HCT116 (cell line): ENCODE measurements around the gene SLC6A12. TPM values are rescaled to one million over a fixed set of nuclear protein-coding genes. Genes with fewer than 3 reads are reported as not detected.

ENCODE experiments used
- ATAC-seq: fragments of 200-7000 bp; cut with Tn5 transposase; 2 replicates; pipeline ENCODE4 v1.9.1; 2020; ENCODE audit warnings: mild to moderate bottlenecking, moderate library complexity
- BruUV-seq: library from RNA; stranded (reverse); fragments of 400-500 nt; replicated peaks from 2 replicates; lab custom pipeline; 2021; lab: Mats Ljungman, UMichigan
- CTCF ChIA-PET: fragments of 300-600 bp; sonication (Branson Sonifier 250); formaldehyde crosslinking; loops from one replicate; lab custom pipeline; 2021; ENCODE audit warnings: antibody characterized with exemption; lab: Charles Lee
- POLR2A ChIA-PET: fragments of 300-600, 350-600 bp; sonication (Branson Sonifier 250); formaldehyde crosslinking; loops from one replicate; lab custom pipeline; 2021; ENCODE audit warnings: antibody characterized with exemption; lab: Charles Lee
- RAD21 ChIA-PET, 2 experiments: fragments of 300-600 bp; sonication (Branson Sonifier 250); formaldehyde crosslinking; loops; one replicate each; lab custom pipeline; 2023; ENCODE audit warnings: low total read pairs in 2 of 2; ENCODE audit not compliant: uncharacterized antibody in 2 of 2, unreplicated experiment in 2 of 2, low non-redundant PET in 1 of 2; lab: Charles Lee
- DNase-seq: peaks from one replicate; pipeline ENCODE4 v3.0.0-alpha.2; 2010; ENCODE audit warnings: low read depth, low spot score
- H2AFZ ChIP-seq: fragments of 200-600 bp; shearing (Covaris generic), sonication (generic); 2 replicates; pipeline ENCODE4 v1.6.1; 2017; ENCODE audit warnings: low read depth, mixed run types, mixed read lengths, antibody characterized with exemption, low read length; ENCODE audit not compliant: poor library complexity, severe bottlenecking
- H3K27ac ChIP-seq: 2 replicates; pipeline ENCODE4 v1.5.1; 2012; ENCODE audit warnings: low read depth, low read length
- H3K27me3 ChIP-seq: fragments of 200-600 bp; sonication (generic); 2 replicates; pipeline ENCODE4 v1.6.1; 2016; ENCODE audit warnings: mixed run types, low read length, mixed read lengths; ENCODE audit not compliant: insufficient read depth
- H3K36me3 ChIP-seq, 2 experiments: fragments of 200-500 bp in 1 of 2; fragments of 200-600 bp in 1 of 2; sonication (Bioruptor generic) in 1 of 2; sonication (generic) in 1 of 2; 2 replicates each; pipeline versions ENCODE4 v1.5.1 to v1.6.1; 2014 to 2016; ENCODE audit warnings: low read length in 2 of 2, inconsistent platforms in 1 of 2, mixed read lengths in 1 of 2, mixed run types in 1 of 2; ENCODE audit not compliant: insufficient read depth in 2 of 2, control insufficient read depth in 1 of 2
- H3K4me1 ChIP-seq, 2 experiments: fragments of 200-600 bp in 1 of 2; sonication (generic) in 1 of 2; 2 replicates each; pipeline versions ENCODE4 v1.5.1 to v1.6.1; 2012 to 2017; ENCODE audit warnings: low read length in 2 of 2, inconsistent platforms in 1 of 2, mild to moderate bottlenecking in 1 of 2, mixed read lengths in 1 of 2, mixed run types in 1 of 2, moderate library complexity in 1 of 2; ENCODE audit not compliant: insufficient read depth in 2 of 2, control insufficient read depth in 1 of 2
- H3K4me2 ChIP-seq: fragments of 200-600 bp; sonication (generic); 2 replicates; pipeline ENCODE4 v1.6.1; 2017; ENCODE audit warnings: mixed run types, low read length, mixed read lengths
- H3K4me3 ChIP-seq, 2 experiments: fragments of 200-600 bp in 1 of 2; sonication (generic) in 1 of 2; replicated peaks in 1 of 2; 2 replicates each; pipeline ENCODE4 v1.5.1; 2011 to 2016; ENCODE audit warnings: low read length in 2 of 2, control low read depth in 1 of 2, low read depth in 1 of 2, mild to moderate bottlenecking in 1 of 2, mixed read lengths in 1 of 2, mixed run types in 1 of 2
- H3K79me2 ChIP-seq: fragments of 200-600 bp; sonication (generic); 2 replicates; pipeline ENCODE4 v1.6.1; 2017; ENCODE audit warnings: mild to moderate bottlenecking, mixed run types, low read length, moderate library complexity, mixed read lengths; ENCODE audit not compliant: insufficient read depth
- H3K9ac ChIP-seq: fragments of 200-600 bp; sonication (generic); 2 replicates; pipeline ENCODE4 v1.6.1; 2016; ENCODE audit warnings: low read length, mixed read lengths
- H3K9me2 ChIP-seq: fragments of 200-600 bp; sonication (generic), shearing (Covaris generic); 2 replicates; pipeline ENCODE4 v1.6.1; 2017; ENCODE audit warnings: mixed run types, mild to moderate bottlenecking, moderate library complexity; ENCODE audit not compliant: insufficient read depth
- H3K9me3 ChIP-seq, 2 experiments: fragments of 200-500 bp in 1 of 2; fragments of 200-600 bp in 1 of 2; sonication (Bioruptor generic) in 1 of 2; sonication (generic) in 1 of 2; 2 replicates each; pipeline ENCODE4 v1.6.1; 2014 to 2017; ENCODE audit warnings: low read length in 2 of 2, mixed read lengths in 2 of 2, inconsistent platforms in 1 of 2, low read depth in 1 of 2, mild to moderate bottlenecking in 1 of 2, mixed run types in 1 of 2, moderate library complexity in 1 of 2; ENCODE audit not compliant: control insufficient read depth in 1 of 2, insufficient read depth in 1 of 2
- H4K20me1 ChIP-seq: fragments of 200-600 bp; sonication (generic), shearing (Covaris generic); 2 replicates; pipeline ENCODE4 v1.6.1; 2017; ENCODE audit warnings: mixed run types, mild to moderate bottlenecking, moderate library complexity; ENCODE audit not compliant: insufficient read depth
- CEBPB ChIP-seq: IDR thresholded peaks from 2 replicates; pipeline ENCODE4 v1.6.1; 2012; ENCODE audit warnings: low read depth
- CTCF ChIP-seq, 3 experiments: fragments of 200-600 bp in 1 of 3; sonication (generic) in 1 of 3; IDR thresholded peaks in 2 of 3; conservative IDR thresholded peaks in 1 of 3; 2 replicates each; pipeline ENCODE4 v1.5.1; 2012 to 2017; ENCODE audit warnings: low read depth in 2 of 3, low read length in 2 of 3, antibody characterized with exemption in 1 of 3, borderline replicate concordance in 1 of 3, control low read depth in 1 of 3, mild to moderate bottlenecking in 1 of 3, mixed read lengths in 1 of 3, mixed run types in 1 of 3, moderate library complexity in 1 of 3; ENCODE audit not compliant: insufficient read depth in 1 of 3
- EGR1 ChIP-seq: IDR thresholded peaks from 2 replicates; pipeline ENCODE4 v1.6.1; 2012; ENCODE audit warnings: low read depth
- ELF1 ChIP-seq: IDR thresholded peaks from 2 replicates; pipeline ENCODE4 v1.6.1; 2012; ENCODE audit warnings: low read depth, borderline replicate concordance
- EZH2phosphoT487 ChIP-seq: fragments of 200-600 bp; IDR thresholded peaks from 2 replicates; pipeline ENCODE4 v1.6.1; 2018; ENCODE audit warnings: antibody characterized with exemption, borderline replicate concordance
- FOSL1 ChIP-seq: IDR thresholded peaks from 2 replicates; pipeline ENCODE4 v1.6.1; 2012; ENCODE audit warnings: low read depth
- JUND ChIP-seq: IDR thresholded peaks from 2 replicates; pipeline ENCODE4 v1.6.1; 2012
- POLR2A ChIP-seq: IDR thresholded peaks from 2 replicates; pipeline ENCODE4 v1.7.0; 2011; ENCODE audit warnings: borderline replicate concordance; ENCODE audit not compliant: insufficient read depth, insufficient read length; ENCODE audit errors: extremely low read depth
- RAD21 ChIP-seq: IDR thresholded peaks from 2 replicates; pipeline ENCODE4 v1.6.1; 2012; ENCODE audit warnings: low read depth, mild to moderate bottlenecking
- TCF7L2 ChIP-seq: IDR thresholded peaks from 2 replicates; pipeline ENCODE4 v1.7.0; 2011; ENCODE audit warnings: borderline replicate concordance, inconsistent platforms; ENCODE audit not compliant: insufficient read depth, insufficient read length; ENCODE audit errors: extremely low read depth
- ZBTB33 ChIP-seq: IDR thresholded peaks from 2 replicates; pipeline ENCODE4 v1.6.1; 2011; ENCODE audit warnings: mild to moderate bottlenecking, low read length, moderate library complexity; ENCODE audit not compliant: insufficient replicate concordance; ENCODE audit errors: extremely low read depth
- ZNF274 ChIP-seq: fragments of 200-500 bp; sonication (Bioruptor generic); IDR thresholded peaks from 2 replicates; pipeline ENCODE4 v1.6.1; 2014; ENCODE audit warnings: mild to moderate bottlenecking, low read depth, low read length, inconsistent platforms
- intact Hi-C: fragments of 100-400 bp; cut with micrococcal nuclease; formaldehyde crosslinking; loops from 2 replicates; pipeline ENCODE4 v1.10.0; 2022
- total RNA-seq: library from RNA; stranded (reverse); gene quantifications from one replicate; pipeline ENCODE4 v1.2.1, GENCODE V29; 2021; ENCODE audit not compliant: unreplicated experiment

SLC6A12 gene
- total RNA-seq, 1 experiment from 2014 or later, result 0.64 TPM

- ChIA-PET POLR2A (no interaction called here), CTCF (no interaction called here), RAD21 (no interaction called here)
- no peak for TF ChIP-seq TCF7L2
- TF ChIP-seq JUND, result no peak
- no peak for TF ChIP-seq ZNF274
- no peak for TF ChIP-seq POLR2A
- no peak for TF ChIP-seq CEBPB
- TF ChIP-seq ELF1, result no peak
- TF ChIP-seq CTCF (IDR thresholded peaks at IDR 0.05 in 2 of 3, conservative IDR thresholded peaks at IDR 0.05 in 1 of 3; ENCODE audit: borderline replicate concordance in 1 of 3, insufficient read depth in 1 of 3, low read depth in 2 of 3, low read length in 2 of 3), result no peak
- no peak for TF ChIP-seq RAD21
- TF ChIP-seq ZBTB33, result no peak
- TF ChIP-seq FOSL1, result no peak
- TF ChIP-seq EZH2phosphoT487, result no peak
- no peak for TF ChIP-seq EGR1
- no peak for DNase-seq
- Histone ChIP-seq H3K4me2 (no peak overlapping the region), H3K79me2 (no peaks in the 10 kb centered on the region), H3K27me3 (no peaks in the 10 kb centered on the region), H2AFZ (no peak overlapping the region), H3K4me3 (no peak overlapping the region), H3K9me2 (no peaks in the 10 kb centered on the region), H4K20me1 (no peaks in the 10 kb centered on the region), H3K27ac (no peak overlapping the region), H3K36me3 (no peaks in the 10 kb centered on the region), H3K9me3 (peaks cover 5 to 6% of the 10 kb centered on the region in 2 experiments; a peak in 2 of 4 replicates), H3K9ac (no peak overlapping the region), H3K4me1 (no peaks in the 10 kb centered on the region)
- ATAC-seq, result no peak
- intact Hi-C loops, result no loop called here
- BruUV-seq, result no TSS peak
Measured at GRCh38 chr12:252636-253035, 38.7 kb upstream of the SLC6A12 start.
